Iris pigment epithelial cell (primary cell): ENCODE data around the gene TAGLN.

ENCODE experiments used
- DNase-seq: peaks from one replicate; pipeline ENCODE4 v3.0.0-alpha.2; 2011; ENCODE audit warnings: low read depth

Gene TAGLN

GRCh38 chr11:117230999-117231841, 32.0 kb downstream of the TAGLN start:
- no peak for DNase-seq

GRCh38 chr11:117231842-117232091, 32.6 kb downstream of the TAGLN start, which contains the start of gene PCSK7:
Gene PCSK7, minus strand, starts transcription at chr11:117232073. Its CDS starts 2,229 bp downstream, at chr11:117229844.
- DNase-seq, result no peak

GRCh38 chr11:117232092-117232878, 33.1 kb downstream of the TAGLN start, which contains the start of gene RNF214:
Gene RNF214, plus strand, starts transcription at chr11:117232671. Its CDS starts 1,602 bp downstream, at chr11:117234273.
- peak; percentile 61 for DNase-seq

- DNase-seq, result no peak
These were observed 33.8 kb downstream of the TAGLN start for GRCh38 chr11:117232911-117233409.

- DNase-seq, result no peak
These were observed 39.1 kb downstream of the TAGLN start for GRCh38 chr11:117238221-117238620.

- peak; percentile 99 for DNase-seq
These were observed 40.1 kb downstream of the TAGLN start for GRCh38 chr11:117239295-117239694.

GRCh38 chr11:117248341-117248740, 49.2 kb downstream of the TAGLN start:
- DNase-seq, result no peak

- DNase-seq, result no peak
These were observed 50.4 kb downstream of the TAGLN start for GRCh38 chr11:117249571-117249970.

- DNase-seq, result no peak
These were observed 52.3 kb downstream of the TAGLN start for GRCh38 chr11:117251506-117251905.

GRCh38 chr11:117255966-117256365, 56.8 kb downstream of the TAGLN start:
- no peak for DNase-seq

- peak; percentile 72 for DNase-seq
These were observed 57.4 kb downstream of the TAGLN start for GRCh38 chr11:117256573-117256972.
